ENCODE results near the gene ITPKB.
"Not testable (repeated sequence)": the region's sequence is repeated elsewhere in the genome, so short reads cannot be mapped to it uniquely, and the experiment has no call there.

The ITPKB gene

DNA sequence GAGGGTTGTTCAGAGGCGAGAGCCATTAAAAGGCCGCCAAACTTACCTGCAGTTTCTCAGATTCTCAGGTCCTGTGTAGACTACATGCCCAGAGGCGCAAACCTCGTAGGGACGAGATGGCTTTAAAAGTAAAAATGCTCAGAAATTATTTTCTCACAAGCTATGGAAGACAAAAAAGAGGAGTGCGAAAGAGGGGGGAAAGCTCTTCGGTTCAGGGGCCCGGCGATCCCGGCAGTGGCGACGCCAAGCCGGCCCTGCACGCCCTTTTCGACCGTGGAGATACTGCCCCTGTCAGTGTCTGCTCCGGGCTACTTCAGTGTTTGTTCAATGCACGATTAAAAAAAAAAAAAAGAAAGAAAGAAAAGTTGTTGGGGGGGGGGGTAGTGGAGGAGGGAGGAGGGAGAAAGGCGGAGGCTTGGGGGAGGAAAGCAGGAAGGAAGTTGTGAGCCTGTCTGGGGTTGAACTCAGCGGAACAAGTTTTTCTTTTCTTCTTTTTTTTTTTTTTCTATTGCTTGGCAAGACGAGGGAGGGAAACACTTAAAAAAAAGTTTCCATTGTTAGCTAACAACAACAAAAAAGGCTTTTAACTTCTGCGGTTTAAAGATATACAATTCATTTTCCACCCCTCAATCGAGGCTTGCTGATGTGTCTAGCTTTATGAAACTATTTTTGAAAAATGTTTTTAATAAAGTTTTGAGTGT is at the start of gene ITPKB:
TSS of gene ITPKB (minus strand) at position 288 of the 701 bp plus-strand sequence. CDS start 1,824 bp downstream, outside the sequence.
- DNase-seq (ENCODE audit: low spot score), result peak; percentile 89

DNA sequence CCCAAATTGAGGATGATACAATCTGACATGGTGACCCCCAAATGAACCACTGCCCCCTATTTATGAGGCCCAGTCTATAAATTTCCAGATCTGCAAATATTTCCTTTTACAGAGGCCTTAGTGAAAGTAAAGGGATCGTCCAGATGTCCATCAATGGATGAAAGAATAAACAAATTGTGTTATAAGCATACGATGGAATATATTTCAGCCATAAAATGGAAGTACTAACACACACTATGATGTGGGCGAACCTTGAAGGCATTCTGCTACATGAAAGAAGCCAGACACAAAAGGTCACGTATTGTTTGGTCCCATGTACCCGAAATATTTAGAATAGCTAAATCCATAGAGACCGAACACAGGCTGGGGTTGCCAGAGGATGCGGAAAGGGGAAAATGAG is 48.6 kb upstream of the ITPKB start:
- DNase-seq (ENCODE audit: low spot score), result no peak

DNA sequence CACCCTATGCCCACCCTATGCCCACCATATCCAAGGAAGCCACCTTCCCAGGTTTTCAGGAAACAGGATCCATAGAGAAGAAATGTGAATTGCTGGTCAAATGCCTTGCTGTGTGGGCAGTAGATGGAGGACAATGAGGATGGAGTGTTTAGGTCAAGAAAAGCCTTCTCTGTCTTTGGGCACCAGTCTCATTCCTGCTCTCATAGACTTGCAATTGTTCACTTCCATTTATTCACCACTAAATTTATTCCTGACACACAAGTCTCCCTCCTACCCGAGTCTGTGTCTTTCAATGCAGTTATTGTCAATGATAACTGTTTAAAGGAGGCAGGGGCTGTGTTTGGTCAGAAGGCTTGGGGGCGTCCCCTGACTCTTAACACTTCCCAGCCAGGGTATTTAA is 48.0 kb upstream of the ITPKB start:
- no peak for DNase-seq (ENCODE audit: low spot score)

DNA sequence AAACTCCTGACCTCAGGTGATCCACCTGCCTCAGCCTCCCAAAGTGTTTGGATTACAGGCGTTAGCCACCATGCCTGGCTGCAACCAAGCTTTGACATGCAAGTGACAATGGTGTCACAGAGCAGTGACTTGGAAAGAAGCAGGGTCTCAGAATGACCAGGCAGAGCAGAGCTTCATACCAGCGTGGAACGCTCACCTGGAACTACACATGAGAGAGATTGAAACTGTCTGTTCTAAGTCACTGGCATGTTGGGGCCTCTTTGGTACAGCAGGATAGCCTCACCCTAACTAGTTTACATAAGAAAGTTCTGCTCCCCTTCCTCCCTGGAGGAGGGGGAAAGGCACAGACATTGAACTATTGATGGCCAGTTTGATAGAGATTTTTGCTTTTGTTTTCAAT is 47.5 kb upstream of the ITPKB start:
- DNase-seq (ENCODE audit: low spot score), result no peak

DNA sequence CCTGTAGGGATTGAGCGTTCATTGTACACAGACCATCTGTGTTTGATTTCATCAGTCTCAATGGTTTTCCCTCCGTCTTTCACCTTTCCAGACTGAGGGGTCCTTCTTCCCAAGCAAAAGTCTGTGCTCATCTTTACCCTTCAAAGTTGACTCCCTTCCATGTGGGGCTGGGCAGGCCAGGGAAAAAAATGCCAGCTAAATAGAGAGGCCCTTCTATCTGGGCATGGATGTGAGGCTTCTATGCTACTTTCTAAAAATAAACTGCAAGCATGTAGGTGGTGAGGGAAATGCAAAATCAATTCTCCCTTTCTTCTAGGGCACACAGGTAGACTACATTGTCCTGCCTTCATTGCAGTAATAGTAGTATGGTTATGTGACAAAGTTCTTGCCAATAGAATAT is 46.7 kb upstream of the ITPKB start:
- DNase-seq (ENCODE audit: low spot score), result no peak

DNA sequence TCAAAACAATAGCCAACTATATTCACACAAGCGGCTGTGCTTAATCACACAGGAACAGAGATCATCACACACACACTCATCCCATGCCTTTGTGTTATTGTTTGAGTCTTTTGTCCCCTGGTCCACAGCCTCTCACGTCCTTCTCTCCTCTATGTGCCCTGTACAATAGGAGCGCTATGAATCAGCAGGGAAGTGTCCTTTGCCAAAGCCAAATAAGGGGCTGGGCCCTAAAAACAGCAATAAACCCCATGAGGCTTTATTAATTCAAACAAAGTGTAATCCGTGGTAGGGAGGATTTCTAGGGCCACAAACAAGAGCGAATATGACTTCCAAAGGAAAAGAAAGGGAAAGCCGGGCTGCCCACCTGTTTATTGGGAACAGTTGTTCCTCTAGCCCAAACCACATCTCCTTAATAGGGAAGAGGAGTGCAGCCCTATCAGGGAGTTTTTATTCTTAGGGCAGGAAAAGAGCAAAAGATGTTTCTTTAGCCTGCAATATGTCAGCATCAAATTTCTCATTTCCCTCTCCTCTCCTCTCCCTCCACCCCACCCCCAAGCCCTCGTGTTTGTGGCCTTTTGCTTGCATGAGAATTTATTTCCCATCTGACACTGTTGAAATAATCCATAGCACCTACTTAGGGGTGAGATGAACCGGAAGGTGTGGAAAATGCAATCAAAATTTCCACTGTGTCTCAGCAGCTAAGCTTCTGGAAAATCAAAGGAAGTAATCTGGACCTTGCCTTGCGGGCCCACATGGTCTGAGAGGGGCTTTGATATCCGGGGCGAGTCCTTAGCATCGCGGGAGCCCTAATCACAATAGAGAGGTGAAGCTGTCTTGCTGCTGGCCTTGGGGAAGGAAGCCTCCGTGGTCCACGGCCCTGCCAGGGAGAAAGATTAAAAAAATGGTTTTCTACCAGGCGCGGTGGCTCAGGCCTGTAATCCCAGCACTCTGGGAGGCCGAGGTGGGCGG is 45.3 kb upstream of the ITPKB start:
- DNase-seq (ENCODE audit: low spot score), result no peak

DNA sequence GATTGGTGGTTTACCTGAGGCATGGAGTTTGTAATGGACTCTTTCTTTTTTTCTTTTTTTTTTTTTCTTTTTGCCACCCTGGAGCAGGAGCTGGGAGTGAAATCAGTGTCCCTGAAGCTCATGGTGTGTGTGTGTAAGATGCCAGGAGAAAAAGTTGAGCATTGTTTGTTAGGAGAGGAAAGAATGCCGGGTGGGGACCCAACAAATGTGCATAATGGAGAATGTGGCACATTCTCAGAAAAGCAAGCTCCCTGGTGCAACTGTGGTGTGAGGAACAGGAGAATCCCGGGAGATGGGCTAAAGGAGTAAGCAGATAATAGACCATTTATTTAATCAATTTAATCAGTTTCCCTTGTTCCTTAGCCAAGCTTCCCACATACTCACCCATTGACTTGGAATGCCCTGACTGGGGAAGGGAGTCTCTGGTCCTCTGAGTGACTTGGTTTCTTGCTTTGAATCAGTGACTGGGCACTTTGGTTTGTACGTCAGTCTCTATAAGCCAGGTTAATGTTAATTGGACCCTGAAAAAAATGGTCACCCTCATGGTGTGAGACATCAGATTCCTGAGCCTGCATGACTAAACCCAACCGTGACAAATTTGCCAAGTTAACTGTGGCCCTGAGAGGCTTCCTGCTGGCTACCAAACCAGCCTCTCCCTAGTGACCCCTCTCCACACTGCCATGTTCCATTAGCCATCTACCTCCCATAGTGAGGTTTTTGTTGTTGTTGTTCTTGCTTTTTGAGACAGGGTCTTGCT is 43.9 kb upstream of the ITPKB start:
- DNase-seq (ENCODE audit: low spot score), result no peak

DNA sequence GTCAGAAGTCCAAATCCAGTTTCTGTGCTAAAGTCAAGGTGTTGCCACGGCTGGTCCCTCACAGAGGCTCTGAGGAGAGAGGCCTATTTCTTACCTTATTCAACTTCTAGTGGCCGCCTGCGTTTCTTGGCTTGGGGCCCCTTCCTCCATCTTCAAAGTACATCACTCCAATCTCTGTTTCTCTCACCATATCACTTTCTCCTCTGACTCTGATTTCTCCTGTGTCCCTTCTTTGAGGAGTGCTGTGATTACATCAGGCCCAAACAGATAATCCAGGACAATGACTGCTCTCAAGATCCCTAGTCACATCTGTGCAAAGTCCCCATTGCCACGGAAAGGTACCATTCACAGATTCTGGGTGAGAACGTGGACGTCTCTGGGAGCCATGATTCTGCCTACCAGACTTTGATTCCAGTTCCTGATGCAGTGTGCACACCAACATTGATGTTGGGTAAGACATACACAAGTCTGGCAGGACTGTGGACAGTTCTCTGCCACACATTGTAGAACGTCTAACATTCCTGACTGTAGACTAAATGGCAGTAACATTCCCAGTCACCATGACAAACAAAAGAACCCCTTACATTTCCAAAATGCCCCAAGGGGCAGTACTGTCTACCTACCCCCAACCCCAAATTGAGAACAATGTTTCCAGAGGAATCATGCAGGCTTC is 43.0 kb upstream of the ITPKB start:
- no peak for DNase-seq (ENCODE audit: low spot score)

DNA sequence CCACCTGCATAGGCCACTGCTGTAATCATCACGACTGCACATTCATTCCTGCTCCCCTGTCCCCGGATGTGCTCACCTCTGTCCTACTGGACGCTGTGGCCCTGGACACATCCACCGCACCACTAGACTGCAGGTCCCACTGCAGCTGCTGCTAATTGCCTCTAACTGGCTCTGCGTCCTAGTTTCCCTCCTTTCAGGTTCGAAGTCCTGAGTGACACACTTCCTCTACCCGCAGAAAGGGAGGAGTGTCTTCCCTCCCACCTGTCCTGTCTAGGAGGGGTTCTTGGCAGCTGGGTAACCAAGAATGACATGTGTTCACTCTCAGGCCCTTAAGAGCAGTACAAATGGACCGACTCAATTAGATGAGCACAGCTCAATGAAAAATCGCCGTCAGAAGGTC is 40.5 kb upstream of the ITPKB start:
- no peak for DNase-seq (ENCODE audit: low spot score)

DNA sequence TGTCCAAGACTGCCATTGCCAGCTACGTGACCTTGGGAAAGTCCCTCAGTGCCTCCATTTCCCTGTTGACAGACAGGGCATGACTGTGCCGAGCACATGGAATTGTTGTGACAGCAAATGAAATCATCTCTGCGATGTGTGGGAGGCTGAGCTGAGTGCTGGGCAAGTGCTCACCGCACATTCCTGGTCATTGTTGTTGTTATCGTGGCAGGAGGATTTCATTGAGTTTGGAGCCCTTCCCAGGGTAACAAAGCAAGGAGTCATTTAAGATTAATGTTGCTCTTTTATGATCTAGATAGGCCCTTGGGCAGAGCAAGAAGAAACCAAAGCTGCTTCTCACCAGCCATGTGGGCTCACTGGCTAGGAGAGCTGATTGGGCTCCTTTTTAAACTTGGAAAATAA is 39.6 kb upstream of the ITPKB start:
- no peak for DNase-seq (ENCODE audit: low spot score)

DNA sequence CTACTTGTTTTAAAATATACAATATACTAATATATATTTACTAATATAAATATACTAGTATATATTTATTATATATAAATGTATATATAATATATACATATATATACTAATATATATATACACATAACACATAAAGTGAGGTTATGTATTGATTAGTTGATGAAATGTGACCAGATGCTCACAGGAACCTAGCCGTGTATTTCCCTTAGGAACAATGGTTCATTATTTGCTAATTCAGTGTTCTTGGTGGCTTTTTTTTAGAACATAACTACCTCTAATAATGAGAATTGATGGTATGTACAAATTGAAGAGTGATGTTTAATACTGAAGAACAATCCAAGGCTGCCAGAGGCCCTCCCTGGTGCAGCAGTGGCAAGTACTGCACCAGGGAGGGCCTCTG is 37.9 kb upstream of the ITPKB start:
- DNase-seq (ENCODE audit: low spot score), result no peak

DNA sequence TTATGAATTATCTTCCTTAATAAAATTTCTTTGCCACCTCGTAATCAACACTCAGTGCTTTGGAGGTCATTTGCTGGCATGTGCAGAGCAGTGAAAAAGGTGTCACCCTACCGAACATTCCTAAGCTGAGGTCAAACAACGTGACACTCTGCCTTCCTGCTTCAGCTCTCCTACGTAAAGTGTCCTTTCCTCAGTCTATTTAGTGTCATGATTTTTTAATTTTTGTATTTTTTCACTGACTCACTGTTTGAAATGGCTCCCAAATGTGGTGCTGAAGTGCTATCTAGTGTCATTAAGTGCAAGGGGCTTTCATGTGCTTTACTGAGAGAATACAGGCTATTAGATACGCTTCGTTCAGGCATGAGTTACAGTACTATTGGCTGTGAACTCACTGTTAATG is 37.0 kb upstream of the ITPKB start:
- DNase-seq (ENCODE audit: low spot score), result no peak

DNA sequence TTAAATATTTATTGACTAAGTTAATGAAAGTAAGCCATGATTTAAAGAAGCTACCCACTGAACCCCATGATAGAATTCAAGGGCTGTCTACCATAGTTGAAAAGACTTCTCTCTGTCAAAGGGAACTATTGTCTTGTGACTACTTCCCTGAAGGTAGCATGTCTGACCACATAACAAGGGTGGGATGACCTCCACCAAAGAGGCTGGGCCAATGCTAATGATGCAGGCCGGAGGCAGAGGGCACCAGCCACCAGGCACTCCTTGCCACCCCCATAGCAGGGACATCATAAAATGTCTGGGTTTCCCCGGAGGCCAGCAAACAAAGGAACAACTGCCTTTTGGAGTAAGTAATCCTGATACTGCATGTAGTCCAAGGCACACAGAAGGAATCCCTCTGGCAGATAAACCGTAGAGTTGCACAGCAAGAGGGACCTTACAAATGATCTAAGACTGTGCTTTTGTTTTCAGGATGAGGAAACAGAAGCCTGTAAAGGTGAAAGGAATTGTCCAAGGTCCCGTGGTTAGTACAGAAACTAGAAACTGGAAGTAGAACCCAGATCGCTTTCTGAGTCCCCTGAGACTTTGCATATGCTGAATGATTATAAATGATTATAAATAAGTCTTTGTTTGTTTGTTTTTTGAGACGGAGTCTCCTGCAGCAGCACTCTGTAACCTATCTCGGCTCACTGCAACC is 33.5 kb upstream of the ITPKB start:
- no peak for DNase-seq (ENCODE audit: low spot score)

DNA sequence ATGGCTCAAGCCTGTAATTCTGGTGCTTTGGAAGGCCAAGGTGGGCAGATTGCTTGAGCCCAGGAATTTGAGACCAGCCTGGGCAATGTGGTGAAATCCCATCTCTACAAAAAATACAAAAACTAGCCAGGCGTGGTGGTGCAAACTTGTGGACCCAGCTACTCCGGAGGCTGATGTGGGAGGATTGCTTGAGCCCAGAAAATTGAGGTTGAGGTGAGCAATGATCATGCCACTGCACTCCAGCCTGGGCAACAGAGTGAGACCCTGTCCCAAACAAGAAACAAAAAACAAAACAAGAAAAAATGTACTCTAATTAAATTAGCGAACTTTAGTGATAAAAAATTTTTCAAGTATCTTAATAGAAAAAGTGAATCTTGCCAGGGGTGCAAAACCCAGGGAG is 28.1 kb upstream of the ITPKB start:
- DNase-seq (ENCODE audit: low spot score), result not testable (repeated sequence)

DNA sequence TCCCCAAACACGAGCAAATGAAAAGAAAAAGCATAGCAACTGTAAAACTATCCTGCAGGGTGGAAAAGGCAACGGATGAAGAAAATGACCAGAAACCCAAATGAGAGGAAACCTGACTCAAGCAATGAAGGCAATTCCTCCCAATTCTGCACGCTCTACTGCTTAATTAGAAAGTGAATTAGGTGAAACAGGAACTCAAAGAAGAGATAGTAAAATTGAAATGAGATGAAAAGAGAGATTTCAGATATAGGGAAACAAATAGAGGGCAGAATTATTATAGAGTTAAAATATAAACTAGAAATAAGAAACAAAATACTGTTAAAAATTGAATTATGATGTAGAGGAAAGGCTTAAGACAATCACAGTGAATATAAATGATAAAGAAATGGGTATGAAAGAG is 27.5 kb upstream of the ITPKB start:
- no peak for DNase-seq (ENCODE audit: low spot score)

DNA sequence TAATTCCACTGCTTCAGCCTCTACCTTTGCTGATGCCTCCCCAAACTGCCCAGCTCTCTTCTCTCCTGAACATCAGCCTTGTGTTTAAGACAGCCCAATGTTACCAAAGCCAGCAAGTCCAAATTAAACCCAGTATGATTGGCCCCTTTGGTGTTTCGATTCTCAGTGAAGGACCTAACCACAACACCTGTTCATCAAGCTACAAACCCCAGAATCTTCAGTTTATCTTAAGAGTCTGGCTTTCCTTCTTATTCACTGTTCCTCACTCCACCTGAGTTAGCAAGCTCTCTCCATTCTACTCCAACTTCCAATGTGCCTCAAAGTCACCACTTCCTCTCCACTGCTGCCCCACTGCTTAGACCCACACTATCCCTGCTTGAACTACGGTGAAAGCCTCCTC is 25.5 kb upstream of the ITPKB start:
- DNase-seq (ENCODE audit: low spot score), result no peak

DNA sequence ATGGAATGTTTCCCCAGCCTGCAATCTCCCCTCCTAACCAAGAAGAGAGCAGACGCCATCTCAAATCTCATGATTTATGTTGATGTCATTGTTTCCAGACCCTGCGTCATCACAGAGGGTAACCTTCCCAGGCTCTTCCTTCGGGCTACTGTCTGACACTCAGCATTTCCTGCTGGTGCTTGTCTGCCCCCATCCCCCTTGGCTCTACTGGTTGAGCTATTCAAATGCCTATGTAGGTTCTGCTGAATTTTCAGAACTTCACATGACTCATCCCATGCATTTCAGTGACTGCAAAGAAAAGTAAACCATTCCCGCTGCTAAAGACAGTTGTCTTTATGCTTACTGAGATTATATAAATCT is 24.8 kb upstream of the ITPKB start:
- no peak for DNase-seq (ENCODE audit: low spot score)

DNA sequence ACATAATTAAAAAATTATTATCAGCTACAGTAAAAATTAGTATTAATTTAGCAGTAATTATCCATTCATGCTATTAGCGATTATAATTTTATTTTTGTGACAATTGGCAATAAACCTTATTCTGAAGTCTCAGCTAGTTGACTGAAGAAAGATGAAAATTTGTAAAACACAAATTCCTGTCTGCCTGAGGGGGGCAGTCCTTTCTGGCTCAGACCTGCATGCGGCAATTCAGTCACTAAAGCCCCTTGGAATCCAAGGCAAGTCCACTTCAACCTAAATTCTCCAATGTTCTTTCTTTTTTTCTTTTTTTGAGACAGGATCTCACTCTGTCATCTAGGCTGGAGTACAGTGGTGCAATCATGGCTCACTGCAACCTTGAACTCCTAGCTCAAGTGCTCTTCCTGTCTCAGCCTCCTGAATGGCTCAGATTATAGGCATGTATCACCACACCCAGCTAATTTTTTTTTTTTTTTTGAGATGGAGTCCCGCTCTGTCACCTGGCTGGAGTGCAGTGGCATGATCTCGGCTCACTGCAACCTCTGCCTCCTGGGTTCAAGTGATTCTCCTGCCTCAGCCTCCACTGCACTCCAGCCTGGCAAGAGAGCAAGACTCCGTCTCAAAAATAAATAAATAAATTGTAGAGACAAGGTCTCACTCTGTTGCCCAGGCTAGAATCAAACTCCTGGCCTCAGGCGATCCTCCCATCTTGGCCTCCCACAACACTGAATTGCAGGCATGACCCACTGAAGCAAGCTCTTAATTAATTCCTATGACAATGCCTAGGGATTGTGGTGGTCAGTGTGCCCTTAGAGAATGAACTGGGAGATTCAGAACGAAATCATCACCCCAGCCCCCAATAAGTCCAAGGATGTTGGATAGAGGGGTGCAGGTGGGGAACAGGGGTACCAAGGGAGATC is 24.2 kb upstream of the ITPKB start:
- DNase-seq (ENCODE audit: low spot score), result no peak

DNA sequence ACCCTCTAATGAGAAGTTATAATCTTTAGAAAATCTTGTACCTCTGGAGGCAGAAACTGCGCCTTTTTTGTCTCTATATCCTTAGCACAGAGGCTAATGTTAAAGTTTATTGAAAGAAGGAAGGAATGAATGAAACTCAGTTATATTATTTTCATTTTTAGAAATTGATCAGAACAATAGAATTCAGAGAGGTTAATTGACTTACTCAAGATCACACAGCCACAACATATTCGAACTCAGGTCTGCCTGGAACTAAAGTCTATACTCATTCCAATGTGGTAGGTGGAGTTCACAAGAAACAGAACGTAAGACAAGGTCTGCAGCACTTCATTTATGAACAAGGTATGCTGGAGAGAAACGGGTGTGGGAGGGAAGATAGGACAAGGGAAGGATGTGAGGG is 23.0 kb upstream of the ITPKB start:
- DNase-seq (ENCODE audit: low spot score), result no peak

DNA sequence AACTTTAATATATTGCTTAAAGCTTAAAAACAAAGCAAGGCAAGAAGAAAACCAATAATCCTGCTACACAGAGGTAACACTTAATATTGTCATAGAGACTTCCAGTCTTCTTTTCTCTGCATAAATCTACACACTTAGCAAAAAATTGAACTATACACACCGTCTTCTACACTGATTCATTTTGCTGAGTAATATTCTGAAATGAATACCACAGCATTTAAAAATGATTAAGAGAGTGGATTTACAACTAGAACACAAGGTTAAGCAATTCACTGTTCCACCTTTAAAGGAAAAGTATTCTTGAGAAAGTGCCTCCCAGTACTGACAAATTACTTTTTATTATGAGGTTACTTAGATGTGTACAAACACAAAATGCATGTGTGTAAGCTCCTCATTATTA is 22.2 kb upstream of the ITPKB start:
- no peak for DNase-seq (ENCODE audit: low spot score)
